GM10248 (cell line): ENCODE results near the gene CHAD.
A peak's percentile ranks its signal among the peaks of the same experiment; 100 is the strongest.

Source experiments
- CTCF ChIA-PET: fragments of 300-600 bp; sonication (Branson Sonifier 250); formaldehyde crosslinking; extraction: SDS; loops from one replicate; lab custom pipeline; 2021; ENCODE audit warnings: antibody characterized with exemption; lab: Yijun Ruan, JAX
- POLR2A ChIA-PET: fragments of 350-650 bp; sonication (Branson Sonifier 250); formaldehyde crosslinking; extraction: SDS; loops from one replicate; lab custom pipeline; 2020; ENCODE audit warnings: antibody characterized with exemption; lab: Yijun Ruan, JAX
- DNase-seq: peaks from one replicate; pipeline ENCODE4 v3.0.0; 2012; ENCODE audit errors: extremely low spot score
- CTCF ChIP-seq: IDR thresholded peaks from 2 replicates; pipeline ENCODE4 v1.5.1; 2012; ENCODE audit warnings: mild to moderate bottlenecking, low read depth; ENCODE audit errors: extremely low read depth, missing control alignments, control extremely low read depth

Gene CHAD

DNA sequence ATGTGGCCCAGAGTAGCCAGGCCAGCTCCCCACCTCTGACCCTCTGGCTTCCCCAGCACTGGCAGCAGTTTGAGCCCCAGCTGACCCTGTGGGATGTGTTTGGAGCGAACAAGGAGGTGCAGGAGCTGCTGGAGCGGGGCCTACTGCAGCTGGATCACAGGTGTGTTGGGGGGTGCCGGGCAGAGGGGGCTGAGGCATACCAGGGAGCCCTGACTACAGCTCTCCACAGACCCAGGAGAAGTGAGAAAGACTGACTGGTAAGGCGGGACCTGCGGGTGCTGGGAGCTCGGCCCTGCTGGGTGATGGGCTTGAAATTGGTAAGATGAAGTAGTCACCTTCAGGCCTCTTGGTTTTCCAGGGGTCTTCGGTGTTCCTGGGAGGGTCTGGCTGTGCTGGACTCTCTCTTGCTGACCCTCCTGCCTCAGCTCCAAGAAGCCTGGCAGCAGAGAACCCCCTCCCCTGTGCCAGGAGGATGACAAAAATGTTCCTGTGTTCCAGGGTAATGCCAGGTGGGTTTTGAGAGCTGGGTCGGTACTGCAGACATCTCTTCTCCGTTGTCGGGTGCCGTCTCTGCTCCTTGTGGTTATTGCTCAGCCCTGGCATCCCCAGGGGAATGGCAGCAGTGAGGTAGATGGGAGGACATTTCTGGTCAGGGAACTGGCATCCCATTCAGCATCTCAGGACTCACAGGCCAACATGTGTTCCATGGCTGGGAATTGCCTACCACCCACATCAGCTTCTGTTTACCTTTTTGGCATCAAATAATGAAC lies 15.9 kb upstream of the CHAD start:
- ChIA-PET POLR2A (no interaction called here), CTCF (interaction anchor here (1.0 to 6.8 kb wide), 11 partner anchors 9 to 162 kb away, joined by 3 to 70 read pairs (median 5); partner anchors contain the start of gene LRRC59)
- no peak for DNase-seq
- no peak for TF ChIP-seq CTCF

DNA sequence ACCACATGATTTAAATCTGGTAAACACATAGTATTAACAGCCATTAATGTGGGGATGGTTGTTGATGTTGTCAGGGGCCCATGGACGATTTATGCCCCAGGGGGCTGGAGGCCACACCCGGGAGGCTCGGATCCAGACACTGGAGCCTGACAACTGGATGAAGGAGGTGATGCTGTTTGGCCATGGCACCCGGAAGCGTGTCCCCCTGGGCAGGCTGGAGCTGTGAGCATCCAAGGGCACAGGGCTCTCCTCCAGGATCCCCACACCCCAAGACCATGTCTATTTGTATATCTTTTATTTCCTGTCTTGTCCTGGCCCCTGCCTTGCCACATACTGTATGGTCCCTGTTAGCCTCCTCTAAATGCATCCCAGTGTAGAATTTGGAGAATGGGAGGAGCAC lies 14.6 kb upstream of the CHAD start:
- ChIA-PET POLR2A (interaction anchor here (1.1 kb wide), 1 partner anchor 236 kb away, joined by 4 read pairs; the partner anchor contains the start of gene LUC7L3), CTCF (interaction anchor here (0.6 to 6.8 kb wide), 14 partner anchors 10 to 389 kb away, joined by 3 to 70 read pairs (median 6); partner anchors contain the start of gene LRRC59)
- no peak for DNase-seq
- no peak for TF ChIP-seq CTCF

DNA sequence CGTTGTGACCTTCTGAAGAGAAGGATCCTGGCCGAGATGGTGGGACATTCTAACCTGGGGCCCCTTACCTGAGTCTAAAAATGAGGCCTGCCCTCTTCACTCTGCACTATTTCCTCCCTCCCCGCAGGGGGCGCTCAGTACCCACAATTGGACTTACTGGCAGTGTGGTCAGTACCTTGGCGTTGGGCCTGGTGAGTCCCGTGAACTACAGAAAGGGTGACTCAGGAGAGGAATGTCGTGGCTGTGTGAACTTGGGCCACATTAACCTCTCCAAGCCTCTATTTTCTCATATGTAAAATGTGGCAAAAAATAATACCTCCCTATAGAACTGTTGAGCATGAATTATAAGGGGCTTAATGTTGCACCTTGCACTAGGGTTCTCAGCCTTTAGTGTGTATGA lies 13.8 kb upstream of the CHAD start:
- TF ChIP-seq CTCF = peak; percentile 95
- ChIA-PET CTCF (interaction anchor here (0.6 to 6.8 kb wide), 21 partner anchors 10 to 215 kb away, joined by 3 to 70 read pairs (median 4); partner anchors contain the start of genes CACNA1G and LRRC59), POLR2A (interaction anchor here (0.7 kb wide), 1 partner anchor 248 kb away, joined by 4 read pairs; no protein-coding TSS in a partner anchor)
- DNase-seq = peak; percentile 82

GRCh38 chr17:50482110-50482509 lies 13.4 kb upstream of the CHAD start:
- CTCF ChIA-PET = interaction anchor here (0.7 to 6.8 kb wide), 21 partner anchors 9 to 215 kb away, joined by 3 to 70 read pairs (median 4); partner anchors contain the start of genes CACNA1G and LRRC59
- no peak for TF ChIP-seq CTCF
- DNase-seq = no peak
- POLR2A ChIA-PET = no interaction called here

- no peak for DNase-seq
- TF ChIP-seq CTCF = no peak
- CTCF ChIA-PET = interaction anchor here (0.7 to 6.8 kb wide), 20 partner anchors 8 to 216 kb away, joined by 3 to 70 read pairs (median 4); partner anchors contain the start of genes CACNA1G and LRRC59
- POLR2A ChIA-PET = no interaction called here
Measured at GRCh38 chr17:50481648-50482047, 13.0 kb upstream of the CHAD start.

GRCh38 chr17:50480854-50481490 lies 12.3 kb upstream of the CHAD start:
- ChIA-PET CTCF (interaction anchor here (1.0 to 6.8 kb wide), 9 partner anchors 8 to 216 kb away, joined by 3 to 70 read pairs (median 4); no protein-coding TSS in a partner anchor), POLR2A (no interaction called here)
- no peak for DNase-seq
- no peak for TF ChIP-seq CTCF
